CD1c-positive myeloid dendritic cell (primary cell): Measurements from ENCODE around the gene NEU3.

Experiments
- DNase-seq: peaks from one replicate; pipeline ENCODE4 v3.0.0-alpha.2; 2016; ENCODE audit errors: extremely low spot score

The NEU3 gene

GRCh38 chr11:75063741-75064314 lies 75.1 kb downstream of the NEU3 start:
- no peak for DNase-seq

GRCh38 chr11:75066061-75066460 lies 77.3 kb downstream of the NEU3 start:
- no peak for DNase-seq
